ENCODE results near the gene PSTPIP2. TPM values are rescaled to one million over a fixed set of nuclear protein-coding genes. Genes with fewer than 3 reads are reported as not detected.
A peak's percentile ranks its signal among the peaks of the same experiment; 100 is the strongest.

PSTPIP2 gene
- total RNA-seq, 2 donors from 2014 or later: 29.5 to 65.6 TPM

DNA sequence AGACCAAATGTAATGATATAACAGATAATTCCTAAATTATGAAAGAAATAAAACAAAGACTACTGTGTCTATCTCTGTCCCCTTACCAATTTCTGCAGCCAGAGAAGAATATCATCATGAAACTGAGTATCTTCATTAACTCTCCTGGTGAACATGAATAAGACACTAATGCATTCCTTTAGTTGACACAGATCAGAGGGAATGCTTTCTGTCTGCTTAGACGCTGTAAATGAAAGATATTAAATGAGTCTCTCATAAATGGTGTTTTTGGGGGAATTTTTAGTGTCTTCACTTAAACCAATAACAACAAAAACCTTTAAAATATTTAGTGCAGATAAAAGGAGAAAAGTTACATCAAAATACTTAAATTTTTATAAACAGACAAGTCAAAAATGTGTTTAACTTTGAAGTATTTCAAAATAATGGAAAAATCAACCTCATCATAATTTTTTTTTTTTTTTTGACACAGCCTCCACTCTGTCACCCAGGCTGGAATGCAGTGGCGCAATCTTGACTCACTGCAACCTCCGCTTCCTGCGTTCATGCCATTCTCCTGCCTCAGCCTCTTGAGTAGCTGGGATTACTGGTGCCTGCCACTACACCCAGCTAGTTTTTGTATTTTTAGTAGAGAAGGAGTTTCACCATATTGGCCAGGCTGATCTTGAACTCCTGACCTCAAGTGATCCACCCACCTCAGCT, 120.9 kb downstream of the PSTPIP2 start:
- DNase-seq (ENCODE audit: low spot score): no peak
- ATAC-seq: peak in 1 of 2 donors; percentile 50
- Mint-ChIP-seq H3K36me3 (peaks cover 81% of the 10 kb centered on the region), H3K4me1 (ENCODE audit: low read depth in 2 of 2) (peaks cover 28 to 33% of the 10 kb centered on the region in 2 donors), H3K4me3 (peak overlapping the region; percentile 27), H3K9me3 (no peaks in the 10 kb centered on the region), H3K27me3 (no peaks in the 10 kb centered on the region), H3K27ac (peak overlapping the region; percentile 57 to 83)

GRCh38 chr18:45945669-45946068, 126.4 kb downstream of the PSTPIP2 start:
- no peak overlapping the region for H3K27ac Mint-ChIP-seq
- H3K27me3 Mint-ChIP-seq: no peaks in the 10 kb centered on the region
- H3K4me3 Mint-ChIP-seq: no peak overlapping the region
- H3K36me3 Mint-ChIP-seq: peaks cover 67% of the 10 kb centered on the region
- DNase-seq (ENCODE audit: low spot score) (no peak), ATAC-seq (no peak)
- H3K9me3 Mint-ChIP-seq: no peaks in the 10 kb centered on the region
- H3K4me1 Mint-ChIP-seq (ENCODE audit: low read depth in 2 of 2): peaks cover 8 to 17% of the 10 kb centered on the region in 2 donors

- Mint-ChIP-seq H3K9me3 (no peaks in the 10 kb centered on the region), H3K27ac (peak overlapping the region; percentile 33 to 75), H3K36me3 (peaks cover 53% of the 10 kb centered on the region), H3K4me1 (ENCODE audit: low read depth in 2 of 2) (peaks cover 40 to 45% of the 10 kb centered on the region in 2 donors), H3K27me3 (no peaks in the 10 kb centered on the region), H3K4me3 (peak overlapping the region; percentile 10)
- DNase-seq (ENCODE audit: low spot score) (no peak), ATAC-seq (no peak)
Measured at GRCh38 chr18:45940724-45941123, 131.3 kb downstream of the PSTPIP2 start.

- H3K4me3 Mint-ChIP-seq: peak overlapping the region; percentile 82
- ATAC-seq (no peak), DNase-seq (ENCODE audit: low spot score) (no peak)
- H3K27me3 Mint-ChIP-seq: no peaks in the 10 kb centered on the region
- peak overlapping the region; percentile 75 to 85 for H3K27ac Mint-ChIP-seq
- H3K36me3 Mint-ChIP-seq: peaks cover 43% of the 10 kb centered on the region
- no peaks in the 10 kb centered on the region for H3K9me3 Mint-ChIP-seq
- H3K4me1 Mint-ChIP-seq (ENCODE audit: low read depth in 2 of 2): peaks cover 44 to 46% of the 10 kb centered on the region in 2 donors
Measured at GRCh38 chr18:45939236-45939635, 132.8 kb downstream of the PSTPIP2 start.

- peak; percentile 95 to 96 for ATAC-seq
- no peak for DNase-seq (ENCODE audit: low spot score)
- Mint-ChIP-seq H3K36me3 (peaks cover 38% of the 10 kb centered on the region), H3K4me1 (ENCODE audit: low read depth in 2 of 2) (peaks cover 44 to 46% of the 10 kb centered on the region in 2 donors), H3K27me3 (no peaks in the 10 kb centered on the region), H3K4me3 (peak overlapping the region; percentile 82), H3K27ac (peak overlapping the region; percentile 75 to 85), H3K9me3 (no peaks in the 10 kb centered on the region)
Measured at GRCh38 chr18:45938488-45938935, 133.5 kb downstream of the PSTPIP2 start.

GRCh38 chr18:45935591-45936335, 136.3 kb downstream of the PSTPIP2 start:
- peak in 1 of 2 donors; percentile 37 for ATAC-seq
- H3K9me3 Mint-ChIP-seq: no peaks in the 10 kb centered on the region
- H3K27ac Mint-ChIP-seq: peak overlapping the region; percentile 40 to 81
- H3K27me3 Mint-ChIP-seq: no peaks in the 10 kb centered on the region
- no peak for DNase-seq (ENCODE audit: low spot score)
- H3K4me1 Mint-ChIP-seq (ENCODE audit: low read depth in 2 of 2): peaks cover 40 to 41% of the 10 kb centered on the region in 2 donors
- H3K4me3 Mint-ChIP-seq: peak overlapping the region; percentile 38
- peaks cover 32% of the 10 kb centered on the region for H3K36me3 Mint-ChIP-seq

Other genes with a start within 250 kb of the PSTPIP2 start
- gene SIGLEC15, start 246.6 kb downstream of the PSTPIP2 start, total RNA-seq: not detected
- 10 to 100 TPM; 38.8 to 48.9 TPM for gene EPG5, start 104.9 kb downstream of the PSTPIP2 start, total RNA-seq
- 100 to 1,000 TPM; 312 to 462 TPM for gene ATP5F1A, start 26.0 kb upstream of the PSTPIP2 start, total RNA-seq
- gene HAUS1, start 32.1 kb upstream of the PSTPIP2 start, total RNA-seq: 10 to 100 TPM; 32.7 to 42.3 TPM